Measurements from ENCODE around the gene LTBP1. TPM values are rescaled to one million over a fixed set of nuclear protein-coding genes. Genes with fewer than 3 reads are reported as not detected.

Gene LTBP1
- total RNA-seq, 1 experiment from 2014 or later, result 12.5 TPM

DNA sequence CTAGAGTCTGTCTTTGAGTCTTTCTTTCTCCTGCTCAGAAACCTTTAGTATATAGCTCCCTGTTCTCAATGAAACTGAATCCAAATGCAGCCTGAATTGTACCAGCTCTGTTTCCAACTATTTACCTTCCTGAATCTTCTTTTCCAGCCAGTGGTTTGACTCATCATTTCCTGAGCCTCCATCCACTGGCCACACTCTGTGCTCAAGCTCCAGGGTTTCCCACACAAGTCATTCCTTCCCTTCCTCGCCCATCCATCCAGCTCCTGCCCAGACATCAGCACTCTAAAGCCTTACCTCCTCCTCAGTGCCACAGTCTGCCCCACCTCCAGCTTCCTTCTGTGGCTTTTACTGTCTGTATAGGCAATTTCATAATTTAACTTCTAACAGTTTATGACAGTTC lies 296.1 kb downstream of the LTBP1 start:
- ChIA-PET POLR2A (no interaction called here), CTCF (no interaction called here)
- in situ Hi-C loops (cut with HindIII; ENCODE audit: low pct_unique_long_range_greater_than_20kb, low sequenced_read_pairs) (no loop called here), intact Hi-C loops (cut with micrococcal nuclease; ENCODE audit: unreplicated experiment) (no loop called here)
- no peaks in the 10 kb centered on the region for H3K27me3 ChIP-seq (ENCODE audit: control insufficient read depth, insufficient read depth, low read length)
- H3K36me3 ChIP-seq (ENCODE audit: control insufficient read depth, insufficient read depth, low read length), result no peaks in the 10 kb centered on the region
- no TSS peak for BruUV-seq (replicated peaks)
- no peak overlapping the region for H3K27ac ChIP-seq (ENCODE audit: low read length)
- no peak for DNase-seq (ENCODE audit: low read depth, low spot score)
- no peaks in the 10 kb centered on the region for H3K9me3 ChIP-seq (ENCODE audit: control insufficient read depth, insufficient read depth, low read depth, low read length)
- no peaks in the 10 kb centered on the region for H3K4me1 ChIP-seq (ENCODE audit: control insufficient read depth, insufficient read depth, low read length)
- TF ChIP-seq, protein P1, sequence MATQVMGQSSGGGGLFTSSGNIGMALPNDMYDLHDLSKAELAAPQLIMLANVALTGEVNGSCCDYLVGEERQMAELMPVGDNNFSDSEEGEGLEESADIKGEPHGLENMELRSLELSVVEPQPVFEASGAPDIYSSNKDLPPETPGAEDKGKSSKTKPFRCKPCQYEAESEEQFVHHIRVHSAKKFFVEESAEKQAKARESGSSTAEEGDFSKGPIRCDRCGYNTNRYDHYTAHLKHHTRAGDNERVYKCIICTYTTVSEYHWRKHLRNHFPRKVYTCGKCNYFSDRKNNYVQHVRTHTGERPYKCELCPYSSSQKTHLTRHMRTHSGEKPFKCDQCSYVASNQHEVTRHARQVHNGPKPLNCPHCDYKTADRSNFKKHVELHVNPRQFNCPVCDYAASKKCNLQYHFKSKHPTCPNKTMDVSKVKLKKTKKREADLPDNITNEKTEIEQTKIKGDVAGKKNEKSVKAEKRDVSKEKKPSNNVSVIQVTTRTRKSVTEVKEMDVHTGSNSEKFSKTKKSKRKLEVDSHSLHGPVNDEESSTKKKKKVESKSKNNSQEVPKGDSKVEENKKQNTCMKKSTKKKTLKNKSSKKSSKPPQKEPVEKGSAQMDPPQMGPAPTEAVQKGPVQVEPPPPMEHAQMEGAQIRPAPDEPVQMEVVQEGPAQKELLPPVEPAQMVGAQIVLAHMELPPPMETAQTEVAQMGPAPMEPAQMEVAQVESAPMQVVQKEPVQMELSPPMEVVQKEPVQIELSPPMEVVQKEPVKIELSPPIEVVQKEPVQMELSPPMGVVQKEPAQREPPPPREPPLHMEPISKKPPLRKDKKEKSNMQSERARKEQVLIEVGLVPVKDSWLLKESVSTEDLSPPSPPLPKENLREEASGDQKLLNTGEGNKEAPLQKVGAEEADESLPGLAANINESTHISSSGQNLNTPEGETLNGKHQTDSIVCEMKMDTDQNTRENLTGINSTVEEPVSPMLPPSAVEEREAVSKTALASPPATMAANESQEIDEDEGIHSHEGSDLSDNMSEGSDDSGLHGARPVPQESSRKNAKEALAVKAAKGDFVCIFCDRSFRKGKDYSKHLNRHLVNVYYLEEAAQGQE (IDR thresholded peaks at IDR 0.05; ENCODE audit: insufficient read depth in 1 of 2, low read depth in 2 of 2, low read length in 1 of 2), result no peak
- TF ChIP-seq POLR2AphosphoS5 (IDR thresholded peaks at IDR 0.05; ENCODE audit: low read depth, low read length), result no peak
- H3K4me3 ChIP-seq (ENCODE audit: low read depth in 2 of 2, low read length in 2 of 2), result no peak overlapping the region
- no peak for ATAC-seq

DNA sequence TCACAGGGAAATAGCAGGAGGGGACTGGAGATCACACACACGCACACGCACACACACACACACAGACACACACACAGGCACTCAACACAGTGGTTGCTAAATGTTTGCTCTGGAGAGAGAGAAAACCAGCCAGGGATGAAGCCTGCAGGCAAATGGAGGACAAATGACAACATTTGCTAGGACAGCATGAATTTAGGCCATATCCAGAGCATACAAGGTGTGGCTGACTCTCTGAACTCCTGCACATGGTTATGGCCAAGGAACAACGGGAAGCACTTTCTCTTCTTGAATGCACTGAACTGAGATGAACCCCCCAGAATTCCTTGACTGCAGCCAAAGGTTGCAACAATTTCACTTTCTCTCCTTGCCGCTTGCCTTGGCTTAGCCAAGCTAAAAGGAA lies 299.7 kb downstream of the LTBP1 start:
- in situ Hi-C loops (cut with HindIII; ENCODE audit: low pct_unique_long_range_greater_than_20kb, low sequenced_read_pairs), result no loop called here
- Histone ChIP-seq H3K9me3 (ENCODE audit: control insufficient read depth, insufficient read depth, low read depth, low read length) (no peaks in the 10 kb centered on the region), H3K4me3 (ENCODE audit: low read depth in 2 of 2, low read length in 2 of 2) (no peak overlapping the region), H3K27ac (ENCODE audit: low read length) (no peak overlapping the region), H3K4me1 (ENCODE audit: control insufficient read depth, insufficient read depth, low read length) (no peaks in the 10 kb centered on the region), H3K27me3 (ENCODE audit: control insufficient read depth, insufficient read depth, low read length) (no peaks in the 10 kb centered on the region), H3K36me3 (ENCODE audit: control insufficient read depth, insufficient read depth, low read length) (no peaks in the 10 kb centered on the region)
- ChIA-PET CTCF (no interaction called here), POLR2A (no interaction called here)
- BruUV-seq (replicated peaks), result no TSS peak
- ATAC-seq (no peak), DNase-seq (ENCODE audit: low read depth, low spot score) (no peak)
- intact Hi-C loops (cut with micrococcal nuclease; ENCODE audit: unreplicated experiment), result no loop called here
- TF ChIP-seq, protein P1 (IDR thresholded peaks at IDR 0.05; ENCODE audit: insufficient read depth in 1 of 2, low read depth in 2 of 2, low read length in 1 of 2), result no peak

DNA sequence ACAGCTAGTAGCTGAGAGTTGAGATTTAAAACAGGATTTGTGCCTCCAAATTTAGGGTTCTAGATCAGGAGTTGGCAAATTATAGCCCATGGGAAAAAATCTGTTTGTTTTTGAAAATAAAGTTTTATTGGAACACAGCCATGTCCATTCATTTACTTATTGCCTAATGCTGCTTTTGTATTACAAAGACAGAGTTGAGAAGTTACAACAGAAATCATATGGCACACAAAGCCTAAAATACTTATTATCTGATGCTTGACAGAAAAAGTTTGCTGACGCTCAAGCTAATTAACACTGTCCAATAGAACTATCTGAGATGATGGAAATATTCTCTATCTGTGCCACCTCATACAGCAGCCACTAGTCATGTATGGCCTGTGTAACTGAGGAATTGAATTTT lies 300.6 kb downstream of the LTBP1 start:
- H3K27ac ChIP-seq (ENCODE audit: low read length), result no peak overlapping the region
- POLR2A ChIA-PET, result no interaction called here
- no peaks in the 10 kb centered on the region for H3K27me3 ChIP-seq (ENCODE audit: control insufficient read depth, insufficient read depth, low read length)
- intact Hi-C loops (cut with micrococcal nuclease; ENCODE audit: unreplicated experiment), result no loop called here
- CTCF ChIA-PET, result no interaction called here
- TF ChIP-seq, protein P2, sequence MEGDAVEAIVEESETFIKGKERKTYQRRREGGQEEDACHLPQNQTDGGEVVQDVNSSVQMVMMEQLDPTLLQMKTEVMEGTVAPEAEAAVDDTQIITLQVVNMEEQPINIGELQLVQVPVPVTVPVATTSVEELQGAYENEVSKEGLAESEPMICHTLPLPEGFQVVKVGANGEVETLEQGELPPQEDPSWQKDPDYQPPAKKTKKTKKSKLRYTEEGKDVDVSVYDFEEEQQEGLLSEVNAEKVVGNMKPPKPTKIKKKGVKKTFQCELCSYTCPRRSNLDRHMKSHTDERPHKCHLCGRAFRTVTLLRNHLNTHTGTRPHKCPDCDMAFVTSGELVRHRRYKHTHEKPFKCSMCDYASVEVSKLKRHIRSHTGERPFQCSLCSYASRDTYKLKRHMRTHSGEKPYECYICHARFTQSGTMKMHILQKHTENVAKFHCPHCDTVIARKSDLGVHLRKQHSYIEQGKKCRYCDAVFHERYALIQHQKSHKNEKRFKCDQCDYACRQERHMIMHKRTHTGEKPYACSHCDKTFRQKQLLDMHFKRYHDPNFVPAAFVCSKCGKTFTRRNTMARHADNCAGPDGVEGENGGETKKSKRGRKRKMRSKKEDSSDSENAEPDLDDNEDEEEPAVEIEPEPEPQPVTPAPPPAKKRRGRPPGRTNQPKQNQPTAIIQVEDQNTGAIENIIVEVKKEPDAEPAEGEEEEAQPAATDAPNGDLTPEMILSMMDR (IDR thresholded peaks at IDR 0.05), result no peak
- no peak for TF ChIP-seq SIN3A (IDR thresholded peaks at IDR 0.05; ENCODE audit: borderline replicate concordance, insufficient read depth, low read depth, low read length)
- TF ChIP-seq TCF7L2 (IDR thresholded peaks at IDR 0.05; ENCODE audit: low read depth, low read length), result no peak
- TF ChIP-seq, protein P1 (IDR thresholded peaks at IDR 0.05; ENCODE audit: insufficient read depth in 1 of 2, low read depth in 2 of 2, low read length in 1 of 2), result no peak
- no peak for TF ChIP-seq POLR2AphosphoS5 (IDR thresholded peaks at IDR 0.05; ENCODE audit: low read depth, low read length)
- in situ Hi-C loops (cut with HindIII; ENCODE audit: low pct_unique_long_range_greater_than_20kb, low sequenced_read_pairs), result no loop called here
- ATAC-seq (no peak), DNase-seq (ENCODE audit: low read depth, low spot score) (no peak)
- no peaks in the 10 kb centered on the region for H3K36me3 ChIP-seq (ENCODE audit: control insufficient read depth, insufficient read depth, low read length)
- no peaks in the 10 kb centered on the region for H3K9me3 ChIP-seq (ENCODE audit: control insufficient read depth, insufficient read depth, low read depth, low read length)
- BruUV-seq (replicated peaks), result no TSS peak
- no peaks in the 10 kb centered on the region for H3K4me1 ChIP-seq (ENCODE audit: control insufficient read depth, insufficient read depth, low read length)
- H3K4me3 ChIP-seq (ENCODE audit: low read depth in 2 of 2, low read length in 2 of 2), result no peak overlapping the region

Measured in Panc1 (cell line).